ENCODE measurements around the gene GIMAP6. TPM values are rescaled to one million over a fixed set of nuclear protein-coding genes. Genes with fewer than 3 reads are reported as not detected.
"Not testable (repeated sequence)": the region's sequence is repeated elsewhere in the genome, so short reads cannot be mapped to it uniquely, and the experiment has no call there.

The GIMAP6 gene
- total and polyA plus RNA-seq, 2 of the 8 experiments (the other 6 are each of a cell fraction or from before 2014, with no cell fraction given), result not detected

- H4K91ac ChIP-seq (replicated peaks; ENCODE audit: insufficient read length, low read length); FAIRE-seq; CTCF ChIA-PET (ENCODE audit: partially characterized antibody); H4K20me1 ChIP-seq (replicated peaks in 1 of 2; ENCODE audit: control insufficient read depth in 1 of 2, insufficient read depth in 2 of 2, low read length in 2 of 2); H3K4me2 ChIP-seq (ENCODE audit: insufficient read depth in 1 of 2, low read depth in 2 of 2, low read length in 2 of 2); POLR2A ChIA-PET (ENCODE audit: partially characterized antibody); H2AK5ac ChIP-seq (ENCODE audit: low read depth, low read length); H3K18ac ChIP-seq (ENCODE audit: extremely low read depth, low read length); H2BK5ac ChIP-seq (ENCODE audit: low read depth, low read length); DNase-seq (ENCODE audit: low read depth in 1 of 2, low spot score in 2 of 2); H3K9me3 ChIP-seq (ENCODE audit: insufficient read depth in 2 of 2, low read depth in 1 of 2, low read length in 1 of 2); H3K4me1 ChIP-seq (replicated peaks in 1 of 4; ENCODE audit: control insufficient read depth in 3 of 4, insufficient read depth in 4 of 4, low read length in 3 of 4); H4K8ac ChIP-seq (ENCODE audit: extremely low read depth, insufficient read depth, low read length); H3K79me2 ChIP-seq (ENCODE audit: control insufficient read depth in 1 of 2, insufficient read depth in 2 of 2, low read length in 2 of 2); H3K27ac ChIP-seq (ENCODE audit: low read depth, low read length); H3K14ac ChIP-seq (ENCODE audit: insufficient read length); H3K23me2 ChIP-seq (ENCODE audit: low read depth, low read length); H3K56ac ChIP-seq (replicated peaks; ENCODE audit: insufficient read length, low read depth, low read length); H3K23ac ChIP-seq (ENCODE audit: insufficient read length); H2BK15ac ChIP-seq (ENCODE audit: low read length); H4K5ac ChIP-seq (ENCODE audit: insufficient read length, low read depth, low read length); H3K4ac ChIP-seq (replicated peaks; ENCODE audit: insufficient read length, low read depth, low read length); H3K4me3 ChIP-seq (ENCODE audit: extremely low read depth in 1 of 4, insufficient read depth in 2 of 4, low read depth in 3 of 4, low read length in 4 of 4); H2BK120ac ChIP-seq (replicated peaks; ENCODE audit: low read depth, low read length); H3K9ac ChIP-seq (replicated peaks in 1 of 4; ENCODE audit: extremely low read depth in 1 of 4, low read depth in 3 of 4, low read length in 3 of 4); H3K79me1 ChIP-seq (ENCODE audit: low read depth, low read length); H3K27me3 ChIP-seq (replicated peaks in 1 of 4; ENCODE audit: control insufficient read depth in 3 of 4, extremely low read depth in 1 of 4, insufficient read depth in 3 of 4, low read length in 3 of 4); H2AFZ ChIP-seq (ENCODE audit: low read length); H2BK20ac ChIP-seq (ENCODE audit: low read length); H2BK12ac ChIP-seq (ENCODE audit: low read depth, low read length); H3K36me3 ChIP-seq (ENCODE audit: control insufficient read depth in 2 of 4, insufficient read depth in 4 of 4, low read length in 3 of 4): not testable (repeated sequence)
Observed at GRCh38 chr7:150676276-150676675, 44.1 kb upstream of the GIMAP6 start.

Data from H1 (cell line).